DOHH2 (cell line): ENCODE results near the gene SLC15A2.

Experiments used
- CTCF ChIP-seq: fragments of 200-600 bp; sonication (generic); IDR thresholded peaks from one replicate; pipeline ENCODE4 v1.5.1; 2014; ENCODE audit warnings: antibody characterized with exemption, mild to moderate bottlenecking, low read depth, low read length; ENCODE audit not compliant: poor library complexity, severe bottlenecking
- EZH2phosphoT487 ChIP-seq: fragments of 200-600 bp; sonication (generic); IDR thresholded peaks from 2 replicates; pipeline ENCODE4 v1.6.1; 2017; ENCODE audit warnings: borderline replicate concordance, mild to moderate bottlenecking, antibody characterized with exemption, low read length, moderate library complexity, mixed read lengths

- TF ChIP-seq CTCF = no peak
- no peak for TF ChIP-seq EZH2phosphoT487
Measured at GRCh38 chr3:121895736-121896135, 1.5 kb downstream of the SLC15A2 start.
